ENCODE measurements around the gene SEMA5B.

Gene SEMA5B

DNA sequence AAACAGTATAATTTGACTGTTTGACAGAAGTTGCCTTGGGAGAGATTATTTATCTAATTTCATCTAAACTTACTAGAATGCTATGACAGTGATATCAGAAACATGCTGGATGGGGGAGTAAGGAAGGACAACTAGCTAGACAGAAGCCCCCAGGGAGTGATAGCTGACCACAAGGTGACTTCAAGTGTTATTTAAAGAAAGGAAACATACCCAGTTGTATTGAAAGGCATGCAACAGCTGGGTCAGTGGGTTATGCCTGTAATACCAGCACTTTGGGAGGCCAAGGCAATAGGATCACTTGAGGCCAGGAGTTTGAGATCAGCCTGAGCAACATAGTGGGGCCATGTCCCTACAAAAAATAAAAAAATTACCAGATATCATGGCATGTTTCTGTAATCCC, 163.1 kb downstream of the SEMA5B start:
- no peak overlapping the region for H3K27ac ChIP-seq (ENCODE audit: low read depth, low read length, poor library complexity, severe bottlenecking)
- H3K4me3 ChIP-seq (ENCODE audit: low read depth, low read length, poor library complexity, severe bottlenecking) = no peak overlapping the region
- no peaks in the 10 kb centered on the region for H4K20me1 ChIP-seq (ENCODE audit: insufficient read depth, low read length)
- H3K4me2 ChIP-seq (ENCODE audit: low read length) = no peak overlapping the region
- H3K4me1 ChIP-seq (ENCODE audit: insufficient read depth, low read length, severe bottlenecking) = no peaks in the 10 kb centered on the region
- H3K9me2 ChIP-seq (ENCODE audit: low read depth, low read length) = no peaks in the 10 kb centered on the region
- no peaks in the 10 kb centered on the region for H3F3A ChIP-seq (ENCODE audit: insufficient read depth, low read length)
- H3K36me3 ChIP-seq (ENCODE audit: insufficient read depth, low read length) = no peaks in the 10 kb centered on the region
- H3K9me3 ChIP-seq (ENCODE audit: low read length) = no peaks in the 10 kb centered on the region
- TF ChIP-seq EZH2 (IDR thresholded peaks at IDR 0.05; ENCODE audit: borderline replicate concordance, low read length) = no peak
- no peak overlapping the region for H2AFZ ChIP-seq (ENCODE audit: low read length)
- no peak overlapping the region for H3K9ac ChIP-seq (ENCODE audit: low read length)
- no peaks in the 10 kb centered on the region for H3K79me2 ChIP-seq (ENCODE audit: insufficient read depth, low read length)
- no peaks in the 10 kb centered on the region for H3K27me3 ChIP-seq (ENCODE audit: insufficient read depth, low read length)

DNA sequence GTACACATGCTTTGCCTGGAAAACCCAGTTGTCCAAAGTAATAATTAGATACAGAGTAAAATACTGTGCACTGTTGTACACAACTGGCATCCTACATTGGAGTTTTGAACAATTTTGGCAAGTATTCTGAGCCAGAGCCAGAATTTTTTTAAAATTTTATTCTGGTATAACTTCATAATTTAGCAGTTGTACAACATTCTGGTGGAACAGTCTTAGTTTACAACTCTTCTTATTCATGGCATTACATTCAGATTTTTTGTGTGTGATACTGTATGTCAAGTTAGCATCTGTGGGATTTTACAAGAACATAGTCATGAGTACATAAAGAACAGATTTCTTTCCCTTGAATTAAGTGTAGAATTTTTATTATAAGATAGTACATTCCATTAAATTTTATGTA, 165.2 kb downstream of the SEMA5B start:
- no peak overlapping the region for H3K4me2 ChIP-seq (ENCODE audit: low read length)
- H3K4me1 ChIP-seq (ENCODE audit: insufficient read depth, low read length, severe bottlenecking) = no peaks in the 10 kb centered on the region
- no peaks in the 10 kb centered on the region for H3K9me3 ChIP-seq (ENCODE audit: low read length)
- H3K79me2 ChIP-seq (ENCODE audit: insufficient read depth, low read length) = no peaks in the 10 kb centered on the region
- no peak overlapping the region for H3K27ac ChIP-seq (ENCODE audit: low read depth, low read length, poor library complexity, severe bottlenecking)
- H3K36me3 ChIP-seq (ENCODE audit: insufficient read depth, low read length) = no peaks in the 10 kb centered on the region
- no peaks in the 10 kb centered on the region for H3K9me2 ChIP-seq (ENCODE audit: low read depth, low read length)
- no peaks in the 10 kb centered on the region for H3K27me3 ChIP-seq (ENCODE audit: insufficient read depth, low read length)
- H4K20me1 ChIP-seq (ENCODE audit: insufficient read depth, low read length) = no peaks in the 10 kb centered on the region
- TF ChIP-seq EZH2 (IDR thresholded peaks at IDR 0.05; ENCODE audit: borderline replicate concordance, low read length) = no peak
- TF ChIP-seq, protein P1, sequence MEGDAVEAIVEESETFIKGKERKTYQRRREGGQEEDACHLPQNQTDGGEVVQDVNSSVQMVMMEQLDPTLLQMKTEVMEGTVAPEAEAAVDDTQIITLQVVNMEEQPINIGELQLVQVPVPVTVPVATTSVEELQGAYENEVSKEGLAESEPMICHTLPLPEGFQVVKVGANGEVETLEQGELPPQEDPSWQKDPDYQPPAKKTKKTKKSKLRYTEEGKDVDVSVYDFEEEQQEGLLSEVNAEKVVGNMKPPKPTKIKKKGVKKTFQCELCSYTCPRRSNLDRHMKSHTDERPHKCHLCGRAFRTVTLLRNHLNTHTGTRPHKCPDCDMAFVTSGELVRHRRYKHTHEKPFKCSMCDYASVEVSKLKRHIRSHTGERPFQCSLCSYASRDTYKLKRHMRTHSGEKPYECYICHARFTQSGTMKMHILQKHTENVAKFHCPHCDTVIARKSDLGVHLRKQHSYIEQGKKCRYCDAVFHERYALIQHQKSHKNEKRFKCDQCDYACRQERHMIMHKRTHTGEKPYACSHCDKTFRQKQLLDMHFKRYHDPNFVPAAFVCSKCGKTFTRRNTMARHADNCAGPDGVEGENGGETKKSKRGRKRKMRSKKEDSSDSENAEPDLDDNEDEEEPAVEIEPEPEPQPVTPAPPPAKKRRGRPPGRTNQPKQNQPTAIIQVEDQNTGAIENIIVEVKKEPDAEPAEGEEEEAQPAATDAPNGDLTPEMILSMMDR (IDR thresholded peaks at IDR 0.05; ENCODE audit: low read length) = no peak
- H3F3A ChIP-seq (ENCODE audit: insufficient read depth, low read length) = no peaks in the 10 kb centered on the region
- H3K4me3 ChIP-seq (ENCODE audit: low read depth, low read length, poor library complexity, severe bottlenecking) = no peak overlapping the region
- H2AFZ ChIP-seq (ENCODE audit: low read length) = no peak overlapping the region
- H3K9ac ChIP-seq (ENCODE audit: low read length) = no peak overlapping the region
